Right kidney (tissue), 9 donors: ENCODE measurements around the gene EME2.
"Not testable (repeated sequence)": the region's sequence is repeated elsewhere in the genome, so short reads cannot be mapped to it uniquely, and the experiment has no call there.

Source experiments
- DNase-seq: peaks from one replicate; pipeline ENCODE4 v3.0.0-alpha.2; 2016
- long read RNA-seq, 8 donors: transcript quantifications; one replicate each; lab custom pipeline, GENCODE V29; 2026

EME2 gene
- long read RNA-seq, donor 1 = 0 reads
- long read RNA-seq, donor 2 = 0 reads
- long read RNA-seq, donor 3 = 0 reads
- long read RNA-seq, donor 4, full-length matches to known transcripts = 1 of 1 reads
- long read RNA-seq, donor 4, partial matches to known transcripts = 0 of 1 reads
- long read RNA-seq, donor 4, other reads (novel, unspliced or antisense) = 0 of 1 reads
- long read RNA-seq, donor 5 = 0 reads
- long read RNA-seq, donor 6 = 0 reads
- long read RNA-seq, donor 7 = 0 reads
- long read RNA-seq, donor 8, partial matches to known transcripts = 18 of 47 reads
- long read RNA-seq, donor 8, other reads (novel, unspliced or antisense) = 29 of 47 reads

GRCh38 chr16:1772362-1772907, at the start of gene EME2:
EME2 (plus strand) TSS chr16:1772810; CDS start chr16:1773228, 418 bp downstream.
- peak; percentile 41 for DNase-seq

GRCh38 chr16:1723450-1724147, 49.0 kb upstream of the EME2 start:
- DNase-seq = peak; percentile 42

- no peak for DNase-seq
These were observed 48.1 kb upstream of the EME2 start for GRCh38 chr16:1724491-1724890.

GRCh38 chr16:1726661-1727502, 45.7 kb upstream of the EME2 start:
- no peak for DNase-seq

GRCh38 chr16:1727651-1728624, 44.7 kb upstream of the EME2 start:
- no peak for DNase-seq

GRCh38 chr16:1729026-1729425, 43.6 kb upstream of the EME2 start:
- no peak for DNase-seq

GRCh38 chr16:1729445-1729844, 43.2 kb upstream of the EME2 start:
- no peak for DNase-seq

GRCh38 chr16:1731073-1731472, 41.5 kb upstream of the EME2 start:
- DNase-seq = no peak

GRCh38 chr16:1731603-1732002, 41.0 kb upstream of the EME2 start:
- DNase-seq = no peak

- DNase-seq = no peak
These were observed 40.5 kb upstream of the EME2 start for GRCh38 chr16:1732071-1732470.

- not testable (repeated sequence) for DNase-seq
These were observed 40.0 kb upstream of the EME2 start for GRCh38 chr16:1732551-1732987.

GRCh38 chr16:1734123-1734522, 38.5 kb upstream of the EME2 start:
- no peak for DNase-seq

- no peak for DNase-seq
These were observed 37.8 kb upstream of the EME2 start for GRCh38 chr16:1734816-1735215.

- DNase-seq = no peak
These were observed 32.4 kb upstream of the EME2 start for GRCh38 chr16:1740234-1740633.

GRCh38 chr16:1740781-1741490, 31.7 kb upstream of the EME2 start:
- no peak for DNase-seq

GRCh38 chr16:1741553-1742165, 31.0 kb upstream of the EME2 start:
- no peak for DNase-seq

GRCh38 chr16:1743376-1744337, 29.0 kb upstream of the EME2 start:
- no peak for DNase-seq

- DNase-seq = no peak
These were observed 28.2 kb upstream of the EME2 start for GRCh38 chr16:1744338-1744840.
